H9 (cell line): Measurements from ENCODE around the gene EHMT2. TPM values are rescaled to one million over a fixed set of nuclear protein-coding genes. Genes with fewer than 3 reads are reported as not detected.

ENCODE experiments used
- DNase-seq: peaks from one replicate; pipeline ENCODE4 v3.0.0-alpha.2; 2017
- H2AFZ ChIP-seq: one replicate; pipeline ENCODE4 v1.6.1; 2013; ENCODE audit warnings: mild to moderate bottlenecking, low read length, control low read depth, moderate library complexity
- H2AK5ac ChIP-seq: 2 replicates; pipeline ENCODE4 v1.6.1; 2013; ENCODE audit warnings: low read length, control low read depth, mixed read lengths; ENCODE audit not compliant: insufficient read length
- H2BK120ac ChIP-seq: one replicate; pipeline ENCODE4 v1.6.1; 2013; ENCODE audit warnings: low read depth, mild to moderate bottlenecking, low read length, control low read depth, inconsistent platforms; ENCODE audit not compliant: poor library complexity, severe bottlenecking
- H2BK12ac ChIP-seq: 2 replicates; pipeline ENCODE4 v1.6.1; 2013; ENCODE audit warnings: low read length, control low read depth, mixed read lengths, low read depth; ENCODE audit not compliant: insufficient read length
- H2BK15ac ChIP-seq: 2 replicates; pipeline ENCODE4 v1.6.1; 2013; ENCODE audit warnings: low read depth, low read length, control low read depth
- H2BK20ac ChIP-seq: one replicate; pipeline ENCODE4 v1.6.1; 2013; ENCODE audit warnings: low read depth, mild to moderate bottlenecking, low read length, control low read depth, inconsistent platforms; ENCODE audit not compliant: poor library complexity, severe bottlenecking
- H2BK5ac ChIP-seq: 2 replicates; pipeline ENCODE4 v1.6.1; 2013; ENCODE audit warnings: low read length, control low read depth, mixed read lengths; ENCODE audit not compliant: insufficient read length
- H3K14ac ChIP-seq: 2 replicates; pipeline ENCODE4 v1.6.1; 2013; ENCODE audit warnings: low read length, control low read depth; ENCODE audit not compliant: insufficient read depth
- H3K18ac ChIP-seq: 2 replicates; pipeline ENCODE4 v1.6.1; 2013; ENCODE audit warnings: low read depth, mild to moderate bottlenecking, mixed read lengths, low read length, control low read depth; ENCODE audit not compliant: insufficient read length
- H3K23ac ChIP-seq: 2 replicates; pipeline ENCODE4 v1.6.1; 2013; ENCODE audit warnings: low read length, control low read depth, mixed read lengths, low read depth; ENCODE audit not compliant: insufficient read length
- H3K23me2 ChIP-seq: 2 replicates; pipeline ENCODE4 v1.6.1; 2013; ENCODE audit warnings: low read depth, mild to moderate bottlenecking, mixed read lengths, low read length, control low read depth; ENCODE audit not compliant: insufficient read length, poor library complexity, severe bottlenecking
- H3K27ac ChIP-seq: 2 replicates; pipeline ENCODE4 v1.5.1; 2013; ENCODE audit warnings: low read length, control low read depth, mixed read lengths, low read depth; ENCODE audit not compliant: insufficient read length
- H3K27me3 ChIP-seq: 2 replicates; pipeline ENCODE4 v1.6.1; 2013; ENCODE audit warnings: low read length, control low read depth, inconsistent platforms; ENCODE audit not compliant: insufficient read depth
- H3K4ac ChIP-seq: 2 replicates; pipeline ENCODE4 v1.6.1; 2013; ENCODE audit warnings: low read depth, mild to moderate bottlenecking, control low read depth, inconsistent platforms, low read length, moderate library complexity
- H3K4me1 ChIP-seq: 2 replicates; pipeline ENCODE4 v1.6.1; 2013; ENCODE audit warnings: low read length, control low read depth, inconsistent platforms; ENCODE audit not compliant: insufficient read depth
- H3K4me2 ChIP-seq: 2 replicates; pipeline ENCODE4 v1.6.1; 2013; ENCODE audit warnings: low read length, control low read depth, mixed read lengths; ENCODE audit not compliant: insufficient read length, insufficient read depth
- H3K56ac ChIP-seq: 2 replicates; pipeline ENCODE4 v1.6.1; 2013; ENCODE audit warnings: low read depth, mild to moderate bottlenecking, mixed read lengths, low read length, control low read depth; ENCODE audit not compliant: insufficient read length
- H3K79me1 ChIP-seq: 2 replicates; pipeline ENCODE4 v1.6.1; 2013; ENCODE audit warnings: low read depth, mild to moderate bottlenecking, moderate library complexity, low read length, control low read depth, inconsistent platforms; ENCODE audit not compliant: insufficient read depth, poor library complexity, severe bottlenecking
- H3K79me2 ChIP-seq: 2 replicates; pipeline ENCODE4 v1.6.1; 2013; ENCODE audit warnings: low read length, control low read depth, inconsistent platforms; ENCODE audit not compliant: insufficient read depth
- H3K9ac ChIP-seq: 2 replicates; pipeline ENCODE4 v1.6.1; 2013; ENCODE audit warnings: low read length, control low read depth, mixed read lengths; ENCODE audit not compliant: insufficient read length; ENCODE audit errors: extremely low read depth
- H3K9me3 ChIP-seq: one replicate; pipeline ENCODE4 v1.6.1; 2013; ENCODE audit warnings: low read depth, low read length, inconsistent platforms; ENCODE audit not compliant: control insufficient read depth
- H3T11ph ChIP-seq: one replicate; pipeline ENCODE4 v1.6.1; 2013; ENCODE audit warnings: mild to moderate bottlenecking, low read length, control low read depth, inconsistent platforms
- H4K20me1 ChIP-seq: one replicate; pipeline ENCODE4 v1.6.1; 2013; ENCODE audit not compliant: control insufficient read depth, insufficient read length, insufficient read depth
- H4K5ac ChIP-seq: 2 replicates; pipeline ENCODE4 v1.6.1; 2013; ENCODE audit warnings: low read depth, mild to moderate bottlenecking, mixed read lengths, low read length, control low read depth; ENCODE audit not compliant: insufficient read length
- H4K8ac ChIP-seq: replicated peaks from 2 replicates; pipeline ENCODE4 v1.6.1; 2013; ENCODE audit warnings: low read length, control low read depth, mixed read lengths, low read depth; ENCODE audit not compliant: insufficient read length
- H4K91ac ChIP-seq: 2 replicates; pipeline ENCODE4 v1.6.1; 2013; ENCODE audit warnings: low read depth, mild to moderate bottlenecking, moderate library complexity, mixed read lengths, low read length, control low read depth; ENCODE audit not compliant: insufficient read length
- H3K27ac Mint-ChIP-seq, 3 experiments: 2 replicates in 2 of 3; 3 replicates in 1 of 3; pipeline ENCODE4 v1.8.0; 2020 to 2021; ENCODE audit warnings: mixed read lengths in 3 of 3, mild to moderate bottlenecking in 1 of 3, moderate library complexity in 1 of 3
- H3K27me3 Mint-ChIP-seq: 2 replicates; pipeline ENCODE4 v1.8.0; 2021; ENCODE audit warnings: low read depth, mild to moderate bottlenecking, moderate library complexity, mixed read lengths
- H3K36me3 Mint-ChIP-seq, 3 experiments: 2 replicates in 2 of 3; 3 replicates in 1 of 3; pipeline ENCODE4 v1.8.0; 2020 to 2021; ENCODE audit warnings: low read depth in 3 of 3, mixed read lengths in 3 of 3; ENCODE audit not compliant: insufficient read depth in 1 of 3
- H3K4me1 Mint-ChIP-seq, 2 experiments: 2 replicates each; pipeline ENCODE4 v1.8.0; 2020; ENCODE audit warnings: mixed read lengths in 2 of 2
- H3K4me3 Mint-ChIP-seq, 2 experiments: 2 replicates in 1 of 2; 3 replicates in 1 of 2; pipeline ENCODE4 v1.8.0; 2020 to 2021; ENCODE audit warnings: mild to moderate bottlenecking in 2 of 2, mixed read lengths in 2 of 2, moderate library complexity in 1 of 2
- H3K9me3 Mint-ChIP-seq, 2 experiments: 2 replicates in 1 of 2; 3 replicates in 1 of 2; pipeline ENCODE4 v1.8.0; 2020; ENCODE audit warnings: mild to moderate bottlenecking in 2 of 2, mixed read lengths in 2 of 2, moderate library complexity in 1 of 2
- WGBS: extraction: QIAGEN DNeasy Blood & Tissue Kit; methylation state at CpG from one replicate; pipeline ENCODE4 v1.1.7; 2013; ENCODE audit warnings: missing lambda C conversion rate, low lambda C conversion rate, mixed read lengths; ENCODE audit not compliant: insufficient read length; ENCODE audit errors: extremely low coverage; 5-methylcytosine and 5-hydroxymethylcytosine counted together
- total RNA-seq: library from RNA; stranded (reverse); gene quantifications from 2 replicates; pipeline ENCODE4 v1.2.1, GENCODE V29; 2021
- TF ChIP-seq, protein P1 (sequence below): fragments of 200-600 bp; sonication (generic); conservative IDR thresholded peaks from 3 replicates; pipeline ENCODE4 v1.8.0; 2021; ENCODE audit warnings: antibody characterized with exemption, mild to moderate bottlenecking

EHMT2 gene
- total RNA-seq, 1 experiment from 2014 or later, result 124 TPM

DNA sequence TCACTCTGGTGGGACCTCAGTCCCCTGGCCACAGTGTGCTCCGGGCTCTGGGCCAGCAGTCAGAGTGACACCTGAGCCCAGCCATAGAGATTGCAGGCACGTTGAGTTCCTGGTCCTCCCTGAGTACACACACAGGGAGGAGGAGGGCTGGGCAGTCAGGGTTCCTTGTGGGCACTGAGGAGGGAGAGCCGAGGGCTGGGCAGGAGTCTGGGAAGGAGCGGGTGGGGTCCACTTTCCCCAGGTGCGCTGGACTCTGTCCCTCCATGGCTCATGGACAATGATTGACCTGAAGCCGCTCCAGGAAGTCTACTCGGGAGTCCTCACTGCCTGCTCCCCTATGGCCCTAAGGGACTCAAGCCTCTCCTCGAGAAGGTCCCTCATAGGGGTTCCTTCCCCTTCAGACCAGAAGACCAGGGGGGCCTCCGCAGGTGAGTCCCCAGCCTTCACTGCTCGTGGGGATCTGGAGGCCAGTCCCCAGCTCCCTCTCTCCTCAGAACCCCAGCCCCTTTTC is 19.8 kb downstream of the EHMT2 start:
- no peaks in the 10 kb centered on the region for H3K23me2 ChIP-seq

More for the DNA sequence above, 19.8 kb downstream of the EHMT2 start:
- Mint-ChIP-seq H3K27me3 (no peaks in the 10 kb centered on the region; the same call in 1 of the 2 replicates), H3K9me3 (no peaks in the 10 kb centered on the region), H3K4me1 (peaks cover 3 to 27% of the 10 kb centered on the region in 2 experiments), H3K4me3 (no peak overlapping the region; a peak in 1 of 5 replicates), H3K36me3 (peaks cover 24 to 31% (median 31%) of the 10 kb centered on the region in 3 experiments; a peak in 6 of 7 replicates), H3K27ac (peak overlapping the region in 1 of 3 experiments; percentile 68; a peak in 1 of 7 replicates)
- no CpG with 5 or more reads among the region's 10 CpGs for WGBS
- Histone ChIP-seq H3K4ac (no peak overlapping the region), H3K79me1 (no peaks in the 10 kb centered on the region), H3K23ac (no peak overlapping the region), H3K79me2 (no peaks in the 10 kb centered on the region), H3K9ac (no peak overlapping the region), H3K27ac (no peak overlapping the region), H3K9me3 (no peaks in the 10 kb centered on the region), H4K91ac (no peak overlapping the region), H2BK12ac (no peak overlapping the region), H2AFZ (no peak overlapping the region), H4K20me1 (no peaks in the 10 kb centered on the region), H2BK15ac (no peak overlapping the region), H2BK20ac (no peak overlapping the region), H4K5ac (no peak overlapping the region), H2BK120ac (no peak overlapping the region), H3K56ac (no peak overlapping the region), H3K14ac (no peak overlapping the region), H3T11ph (no peak overlapping the region), H3K18ac (no peak overlapping the region), H2BK5ac (no peak overlapping the region), H3K27me3 (no peaks in the 10 kb centered on the region), H4K8ac (no peak overlapping the region), H2AK5ac (no peak overlapping the region), H3K4me2 (no peak overlapping the region), H3K4me1 (no peaks in the 10 kb centered on the region)
- DNase-seq, result peak; percentile 30
- TF ChIP-seq, protein P1, sequence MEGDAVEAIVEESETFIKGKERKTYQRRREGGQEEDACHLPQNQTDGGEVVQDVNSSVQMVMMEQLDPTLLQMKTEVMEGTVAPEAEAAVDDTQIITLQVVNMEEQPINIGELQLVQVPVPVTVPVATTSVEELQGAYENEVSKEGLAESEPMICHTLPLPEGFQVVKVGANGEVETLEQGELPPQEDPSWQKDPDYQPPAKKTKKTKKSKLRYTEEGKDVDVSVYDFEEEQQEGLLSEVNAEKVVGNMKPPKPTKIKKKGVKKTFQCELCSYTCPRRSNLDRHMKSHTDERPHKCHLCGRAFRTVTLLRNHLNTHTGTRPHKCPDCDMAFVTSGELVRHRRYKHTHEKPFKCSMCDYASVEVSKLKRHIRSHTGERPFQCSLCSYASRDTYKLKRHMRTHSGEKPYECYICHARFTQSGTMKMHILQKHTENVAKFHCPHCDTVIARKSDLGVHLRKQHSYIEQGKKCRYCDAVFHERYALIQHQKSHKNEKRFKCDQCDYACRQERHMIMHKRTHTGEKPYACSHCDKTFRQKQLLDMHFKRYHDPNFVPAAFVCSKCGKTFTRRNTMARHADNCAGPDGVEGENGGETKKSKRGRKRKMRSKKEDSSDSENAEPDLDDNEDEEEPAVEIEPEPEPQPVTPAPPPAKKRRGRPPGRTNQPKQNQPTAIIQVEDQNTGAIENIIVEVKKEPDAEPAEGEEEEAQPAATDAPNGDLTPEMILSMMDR, result no peak
